ENCODE measurements around the gene NEK6.

NEK6 gene

DNA sequence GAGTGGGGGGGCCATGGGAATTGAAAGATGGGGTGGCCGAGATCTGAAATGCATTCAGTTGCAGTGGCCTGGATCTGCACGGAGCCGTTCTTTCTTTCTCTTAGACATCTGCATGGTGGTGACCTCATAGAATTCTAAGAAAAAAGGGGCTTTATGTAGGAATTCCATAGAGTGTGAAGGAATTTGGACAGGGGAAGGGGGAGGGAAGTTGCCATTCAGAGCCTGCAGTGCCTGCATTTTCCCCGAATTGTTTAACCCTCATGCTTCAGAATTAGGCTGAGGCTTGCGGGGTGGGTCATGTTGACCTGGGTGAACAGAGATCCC, 4.9 kb downstream of the NEK6 start:
- DNase-seq = no peak

DNA sequence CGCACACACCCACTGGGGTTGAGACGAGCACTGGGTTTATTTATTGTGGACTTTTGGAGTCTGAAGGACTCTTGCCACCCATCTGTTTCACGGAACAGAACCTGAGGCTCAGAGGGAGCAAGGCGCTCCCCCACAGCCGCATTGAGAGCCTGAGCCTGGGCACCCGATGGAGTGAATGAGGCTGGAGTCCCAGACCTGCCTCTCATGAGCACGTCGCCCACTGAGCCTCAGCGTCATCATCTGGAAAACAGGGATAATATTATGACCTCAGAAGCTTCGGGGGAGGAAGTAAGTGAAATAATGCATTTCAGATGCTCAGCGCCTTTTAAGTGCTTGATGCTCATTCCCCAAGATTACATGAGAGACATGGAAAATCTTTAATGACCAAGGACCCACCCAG, 5.5 kb downstream of the NEK6 start:
- DNase-seq = no peak

DNA sequence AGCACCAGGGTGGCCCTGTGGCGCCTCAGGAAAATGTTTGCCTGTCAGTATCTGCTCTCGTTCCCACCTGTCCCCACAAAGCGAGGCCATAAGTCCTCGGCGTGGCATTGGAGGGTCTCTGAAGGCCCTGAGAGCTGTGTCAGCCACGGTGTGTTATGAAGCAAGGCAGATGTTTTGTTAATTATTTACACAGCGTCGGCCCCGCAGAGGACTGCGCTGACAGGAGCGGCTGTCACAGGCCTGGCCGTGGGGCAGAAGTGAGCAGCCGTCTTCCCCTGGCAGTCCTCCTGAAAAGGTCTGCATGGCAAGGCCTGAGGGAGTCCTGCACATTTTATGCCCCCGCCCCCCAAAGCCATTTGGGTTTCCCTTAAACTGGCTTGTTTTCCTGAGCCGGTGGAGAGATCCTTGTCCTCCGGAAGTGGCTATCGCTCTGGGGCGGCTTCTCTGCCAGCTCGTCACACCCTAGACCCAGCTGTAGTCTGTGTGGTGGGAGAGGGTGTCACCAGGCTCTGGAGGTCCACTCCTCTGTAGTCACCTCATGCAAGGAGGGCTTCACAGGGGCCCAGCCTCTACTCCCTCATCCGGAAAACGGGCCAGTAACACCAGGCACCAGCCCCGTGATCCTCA, 6.2 kb downstream of the NEK6 start:
- no peak for DNase-seq

DNA sequence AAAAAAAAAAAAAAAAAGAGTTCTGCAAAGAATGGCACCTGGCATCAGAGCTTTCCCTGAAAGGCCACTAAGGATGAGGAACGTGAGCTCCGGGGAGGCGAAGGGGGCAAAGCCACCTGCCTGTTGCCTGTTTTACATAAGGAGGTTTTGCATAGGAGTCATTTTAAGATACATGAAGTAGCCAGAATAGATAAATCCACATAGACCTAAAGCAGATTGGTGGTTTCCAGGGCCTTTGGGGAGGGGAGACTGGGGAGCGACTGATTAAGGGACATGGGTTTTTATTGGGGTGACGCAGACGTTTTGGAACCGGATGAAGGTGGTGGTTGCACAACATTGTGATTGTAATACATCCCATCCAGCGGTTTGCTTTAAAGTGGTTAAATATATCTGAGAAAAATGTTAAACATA, 7.1 kb downstream of the NEK6 start:
- no peak for DNase-seq

DNA sequence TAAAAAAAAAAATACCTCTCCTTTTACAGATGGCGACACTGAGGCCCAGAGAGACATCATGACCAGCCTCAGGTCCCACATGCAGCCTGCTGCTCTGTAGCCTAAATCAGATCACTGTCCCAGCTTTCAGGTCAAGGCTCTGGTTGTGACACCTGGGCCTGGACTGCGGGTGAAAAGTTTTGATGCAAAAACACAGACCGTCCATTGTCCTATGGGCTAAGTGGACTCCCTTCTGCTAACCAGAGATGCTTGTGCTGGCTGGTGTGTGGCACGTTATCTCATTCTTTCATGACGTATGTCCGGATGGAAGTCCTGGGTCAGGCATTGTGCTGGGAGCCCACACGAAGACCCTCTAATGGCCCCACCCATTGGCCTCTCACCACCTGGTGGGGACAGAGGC, 7.8 kb downstream of the NEK6 start:
- no peak for DNase-seq

DNA sequence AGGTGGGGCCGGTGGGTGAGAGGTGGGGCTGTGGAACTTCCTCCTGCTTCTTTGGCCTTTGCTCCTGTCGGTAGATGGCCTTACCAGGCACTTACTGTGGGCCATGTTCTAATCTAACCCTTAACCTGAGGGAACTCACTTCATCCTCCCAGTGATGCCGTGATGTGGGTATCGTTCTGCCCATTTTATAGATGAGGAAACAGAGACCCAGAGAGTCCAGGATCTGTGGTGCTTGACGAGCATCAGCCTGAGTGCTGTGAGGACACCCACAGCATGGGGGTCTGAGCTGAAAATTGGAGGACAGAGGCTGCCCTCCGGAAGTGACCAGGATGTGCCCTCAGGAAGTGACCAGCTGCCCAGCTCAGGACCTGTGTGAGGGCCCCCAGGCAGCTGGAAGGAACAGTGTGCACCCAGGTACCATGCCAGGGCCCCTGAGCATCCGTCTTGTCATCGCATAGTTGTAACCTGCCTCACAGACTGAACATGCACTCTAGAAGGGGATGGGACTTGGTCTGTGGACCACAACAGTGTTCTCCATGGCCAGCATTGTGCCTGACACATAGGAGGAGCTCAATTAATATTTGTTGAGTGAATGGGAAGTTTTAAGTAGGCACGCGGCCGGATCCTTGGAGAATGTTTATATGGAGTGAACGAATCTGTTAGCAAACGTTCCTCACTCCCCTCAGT, 8.5 kb downstream of the NEK6 start:
- DNase-seq = no peak

DNA sequence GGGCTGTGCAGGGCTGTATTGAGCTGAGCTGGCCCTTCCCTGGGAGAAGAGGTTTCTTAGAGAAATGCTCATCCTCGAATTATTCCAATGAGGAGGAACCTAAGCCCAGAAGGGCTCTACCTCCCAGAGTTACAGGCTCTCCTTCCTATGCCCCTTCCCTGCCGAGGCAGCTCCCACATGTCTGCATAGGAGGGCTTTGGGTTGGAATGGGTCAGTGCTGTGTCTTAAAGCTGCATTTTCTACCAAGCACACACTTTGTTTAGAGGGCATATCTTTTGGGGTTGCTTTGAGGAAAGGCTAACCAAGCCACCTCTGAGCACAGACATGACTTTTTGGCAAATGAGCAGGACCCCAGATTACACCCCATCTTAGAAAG, 9.1 kb downstream of the NEK6 start:
- DNase-seq = no peak

DNA sequence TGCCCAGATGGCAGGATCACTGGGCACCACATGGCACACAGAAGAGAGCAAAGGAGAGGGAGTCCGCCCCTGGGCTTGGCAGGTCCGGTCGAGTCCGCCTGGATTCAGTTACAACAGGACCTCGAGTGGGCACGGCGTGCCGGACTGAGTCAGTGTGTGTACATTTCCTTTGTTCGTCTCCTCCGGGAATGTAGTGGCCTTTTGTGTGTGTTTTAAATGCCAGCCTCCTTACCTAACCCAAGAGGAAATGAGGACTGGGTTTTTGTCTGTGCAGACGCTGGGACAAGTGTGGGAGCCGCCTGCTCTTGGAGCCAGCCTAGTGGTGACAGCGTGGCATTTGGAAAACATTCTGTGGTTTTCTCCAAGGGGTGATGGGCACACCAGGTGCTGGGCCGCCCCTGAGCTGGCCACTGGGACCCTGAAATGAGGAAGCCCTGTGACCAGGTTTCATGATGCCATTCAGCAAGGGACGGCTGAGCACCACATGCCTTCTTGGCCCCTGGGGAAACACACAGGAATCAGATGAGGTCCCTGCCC, 9.6 kb downstream of the NEK6 start:
- peak; percentile 36 for DNase-seq

DNA sequence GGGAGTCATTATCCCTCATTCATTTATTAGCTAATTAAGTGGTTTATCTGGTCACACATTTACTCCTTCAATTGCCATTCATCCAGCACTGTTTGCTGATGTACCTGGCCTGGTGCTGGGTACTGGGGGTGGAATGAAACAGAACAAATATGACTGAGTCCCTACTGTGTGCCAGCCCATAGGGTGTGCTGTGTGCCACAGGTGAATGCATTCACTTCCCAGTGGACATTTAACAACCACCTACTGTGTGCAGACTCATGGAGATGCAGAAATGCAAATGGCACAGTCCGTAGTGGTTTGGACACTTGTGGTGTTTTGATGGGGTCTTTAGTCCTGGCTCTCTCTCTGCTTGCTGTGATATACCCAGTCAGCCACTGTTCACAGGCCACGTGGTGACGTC, 10.5 kb downstream of the NEK6 start:
- no peak for DNase-seq

DNA sequence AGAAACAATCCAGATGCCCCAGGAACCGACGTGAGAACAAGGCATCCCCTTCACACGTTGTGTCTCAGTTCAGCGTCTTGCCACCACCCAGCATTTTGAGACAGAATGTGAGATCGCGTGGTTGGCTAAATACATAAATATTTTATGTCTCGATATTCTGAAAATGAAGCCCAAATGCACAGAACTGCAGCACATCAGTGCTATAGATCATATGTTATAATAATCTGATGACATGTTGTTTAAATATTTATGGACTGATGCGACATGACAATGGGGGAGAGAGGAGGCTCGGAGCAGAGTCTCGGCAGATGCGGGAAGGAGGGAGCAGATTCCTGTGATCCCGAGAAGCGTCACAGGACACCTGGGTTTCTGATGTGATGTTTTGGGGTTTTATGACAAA, 10.9 kb downstream of the NEK6 start:
- no peak for DNase-seq

DNA sequence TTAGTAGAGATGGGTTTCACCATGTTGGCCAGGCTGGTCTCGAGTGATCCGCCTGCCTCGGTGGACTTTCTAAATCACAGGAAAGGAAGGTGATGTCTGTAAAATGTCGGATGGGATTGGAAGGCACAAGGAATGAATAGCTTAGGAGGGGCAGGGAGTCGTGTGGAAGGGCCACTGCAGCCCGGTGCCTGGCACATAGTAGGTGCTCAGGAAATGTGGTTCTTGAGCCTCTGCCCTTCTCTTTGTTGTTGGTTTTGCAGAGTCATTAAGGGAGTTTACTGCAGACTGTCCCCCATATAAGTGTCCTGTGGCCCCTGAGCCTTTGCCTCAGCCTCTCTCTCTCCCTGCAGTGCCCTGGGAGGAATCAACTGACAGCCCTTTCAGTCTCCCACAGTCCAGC, 11.8 kb downstream of the NEK6 start:
- DNase-seq = no peak

DNA sequence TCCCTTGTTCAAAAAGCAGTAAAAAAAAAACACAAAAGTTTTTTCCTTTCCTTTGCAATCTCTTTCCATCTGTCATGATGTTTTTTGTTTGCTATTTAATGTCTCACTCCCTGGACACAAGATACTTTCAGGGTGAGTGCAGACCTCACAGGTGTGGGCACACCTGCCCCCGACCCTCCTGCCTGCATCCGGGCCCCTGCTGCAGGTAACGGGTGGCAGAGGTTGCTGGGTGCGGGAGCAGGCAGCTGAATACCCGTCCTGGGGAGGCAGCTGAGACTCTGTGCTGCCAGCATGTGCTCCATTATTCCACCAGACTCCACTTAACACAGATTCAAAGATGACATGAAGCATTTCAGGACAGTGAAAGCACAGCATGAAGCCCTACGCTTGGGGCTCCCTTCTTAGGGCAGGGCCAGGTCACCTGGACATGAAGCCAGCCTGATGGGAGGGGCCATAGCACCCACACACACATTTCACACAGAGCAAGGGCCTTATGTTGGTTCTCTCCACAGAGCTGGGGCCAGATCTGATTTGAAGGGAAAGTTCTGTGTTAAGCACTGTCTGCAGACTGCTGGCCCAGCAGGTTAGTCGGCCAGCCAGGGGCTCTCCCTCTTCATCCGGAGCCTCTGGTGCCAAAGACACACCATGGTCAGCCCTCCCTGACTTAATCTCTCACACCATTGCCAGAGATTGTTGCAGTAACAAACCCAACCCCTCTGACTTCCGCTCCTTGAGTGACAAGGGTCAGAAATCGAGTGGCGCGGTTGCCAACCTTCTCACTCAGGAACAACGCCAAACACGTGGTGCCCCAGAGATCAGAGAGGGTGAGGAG, 13.0 kb downstream of the NEK6 start:
- no peak for DNase-seq

DNA sequence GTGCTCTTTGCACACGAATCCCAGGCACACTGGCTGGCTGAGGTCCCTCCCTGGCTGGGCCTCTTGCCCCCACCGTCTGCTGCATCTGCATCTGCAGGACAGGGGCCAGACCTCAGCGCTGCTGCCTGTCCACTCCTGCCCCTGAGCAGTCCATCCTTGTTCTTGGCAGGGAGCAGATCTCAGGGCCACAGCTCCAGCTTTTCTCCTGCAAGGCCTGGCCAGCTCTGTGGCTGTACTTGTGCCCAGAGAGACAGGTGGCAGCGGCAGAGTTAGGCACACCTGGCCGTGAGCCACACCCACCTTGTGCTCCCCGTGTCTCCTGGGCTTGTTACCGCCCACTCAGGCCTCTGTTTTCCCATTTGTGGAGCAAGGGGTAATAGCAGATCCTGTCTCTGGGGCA, 13.9 kb downstream of the NEK6 start:
- DNase-seq = no peak

DNA sequence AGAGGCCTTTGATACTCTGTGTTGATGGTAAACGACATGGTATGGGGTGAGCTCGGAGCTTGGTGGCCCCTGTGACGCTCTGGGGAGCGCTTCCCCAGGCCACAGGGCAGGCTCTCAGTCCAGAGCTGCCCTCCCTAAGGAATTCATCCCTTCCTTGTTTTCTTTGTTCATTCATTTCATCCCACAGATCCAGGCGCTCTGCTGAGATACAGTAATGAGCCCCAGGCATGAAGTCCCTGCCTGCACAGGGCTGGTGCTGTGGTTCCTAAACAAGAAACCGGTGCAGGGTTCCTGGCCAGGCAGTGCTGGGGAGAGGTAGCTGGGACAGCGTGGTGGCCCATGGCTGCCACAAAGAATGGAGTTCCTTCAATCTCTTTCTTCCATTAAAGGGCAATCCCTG, 14.4 kb downstream of the NEK6 start:
- no peak for DNase-seq

DNA sequence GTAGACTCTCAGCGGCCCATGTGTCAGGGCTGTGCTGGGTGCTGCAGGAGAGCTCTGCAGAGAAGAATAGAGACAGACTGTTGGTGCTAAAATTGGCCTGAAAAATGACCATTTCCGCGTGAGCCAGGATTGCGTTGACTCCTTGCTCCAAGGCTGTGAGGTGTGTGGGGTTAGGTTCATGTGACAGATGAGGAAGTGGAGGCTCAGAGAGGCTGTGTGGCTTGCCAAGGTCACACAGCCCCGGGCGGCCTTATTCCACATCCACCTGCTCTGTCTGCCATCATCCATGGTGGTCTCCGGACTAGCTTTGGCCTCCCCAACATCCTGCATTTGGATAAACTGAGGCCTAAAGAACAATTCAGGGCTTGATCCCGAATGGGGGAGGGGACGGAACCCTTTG, 15.2 kb downstream of the NEK6 start:
- no peak for DNase-seq

DNA sequence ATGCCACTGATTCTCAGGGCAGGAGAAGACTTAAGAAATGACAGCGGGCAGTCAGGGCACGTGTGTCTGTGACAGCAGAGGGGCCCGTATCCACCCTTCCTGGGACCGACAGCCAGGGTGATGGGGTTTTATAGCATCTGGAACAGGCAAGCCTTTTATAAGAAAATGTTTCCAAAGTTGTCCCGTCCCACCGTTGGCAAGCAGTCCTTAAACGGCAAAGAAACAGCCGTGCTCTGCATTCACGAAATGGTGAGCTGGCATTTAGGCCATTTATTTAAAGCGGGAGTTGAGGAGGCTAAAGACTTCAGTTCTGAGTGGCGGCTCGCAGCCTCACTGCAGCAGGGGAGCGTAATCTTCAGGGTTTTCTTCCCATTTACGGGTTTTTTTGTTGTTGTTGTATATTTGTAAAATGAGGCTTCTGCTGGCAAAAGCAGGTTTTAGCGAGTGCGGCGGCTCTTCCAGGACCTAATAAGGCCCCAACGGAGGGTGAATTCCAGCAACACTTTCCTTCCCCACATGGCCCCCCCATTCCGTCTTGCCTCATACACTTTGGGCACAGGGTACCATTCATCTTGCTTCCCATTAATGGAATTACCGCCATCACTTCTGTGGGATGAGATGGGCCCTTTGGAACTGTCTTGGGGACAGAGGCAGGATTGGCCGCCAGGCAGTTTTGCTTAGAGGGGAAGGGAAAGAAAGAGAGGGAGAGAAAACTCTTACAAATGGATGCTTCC, 15.8 kb downstream of the NEK6 start:
- DNase-seq = no peak

DNA sequence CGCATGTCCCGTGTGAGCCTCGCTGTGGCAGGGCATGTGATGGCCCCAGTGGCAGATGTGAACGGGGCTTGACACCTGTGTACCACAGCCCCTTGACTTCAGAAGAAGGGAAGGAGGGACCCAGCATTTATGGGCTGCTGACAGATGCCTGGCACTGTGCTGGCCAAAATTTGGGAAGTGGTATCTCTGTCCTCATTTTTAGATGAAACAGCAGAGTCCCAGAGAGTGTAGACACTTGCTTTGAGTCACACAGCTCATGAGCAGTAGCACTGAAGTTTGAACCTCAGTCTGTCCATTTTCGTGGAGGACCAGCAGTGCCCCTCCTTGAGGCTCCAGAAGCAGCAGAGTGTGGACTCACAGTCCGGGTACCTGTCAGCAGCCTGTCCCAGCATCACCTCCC, 16.5 kb downstream of the NEK6 start:
- no peak for DNase-seq

DNA sequence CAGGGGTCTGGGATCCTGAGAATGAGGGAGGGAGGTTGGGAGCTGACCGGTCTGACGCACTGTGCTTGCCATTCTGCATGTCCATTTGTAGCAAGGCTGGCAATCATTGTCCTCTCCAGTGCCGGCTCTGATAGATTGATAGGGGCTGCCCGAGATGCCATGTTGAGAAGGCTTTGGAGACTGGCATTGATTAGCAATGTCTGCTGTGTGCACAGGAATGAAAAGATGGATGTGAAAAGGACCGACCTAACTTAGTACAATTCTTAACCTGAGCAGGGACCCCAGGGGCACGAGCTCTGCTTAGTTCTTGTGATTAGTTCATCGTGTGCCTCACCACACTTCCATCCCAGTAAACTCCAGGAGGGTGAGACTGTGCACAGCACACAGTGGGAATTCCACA, 17.0 kb downstream of the NEK6 start:
- no peak for DNase-seq

DNA sequence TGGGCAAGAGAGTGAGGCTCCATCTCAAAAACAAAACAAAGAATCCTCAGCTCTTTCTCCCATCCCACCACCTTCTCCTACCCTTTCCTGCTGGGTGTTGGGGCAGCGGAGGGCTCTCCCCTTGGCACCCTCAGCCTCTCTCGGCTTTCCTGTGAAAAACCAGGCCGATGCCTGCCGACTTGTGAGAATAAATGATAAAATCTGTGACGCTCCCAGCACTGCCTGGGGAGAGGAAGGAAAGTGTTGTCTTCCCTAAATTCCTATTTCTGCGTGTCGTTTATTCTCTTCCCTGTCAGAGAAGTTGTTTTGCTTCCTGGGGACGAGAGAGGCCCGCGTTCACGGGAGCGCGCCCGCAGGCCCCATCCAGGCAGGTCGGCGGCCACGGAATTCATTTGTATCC, 19.7 kb downstream of the NEK6 start:
- DNase-seq = no peak

DNA sequence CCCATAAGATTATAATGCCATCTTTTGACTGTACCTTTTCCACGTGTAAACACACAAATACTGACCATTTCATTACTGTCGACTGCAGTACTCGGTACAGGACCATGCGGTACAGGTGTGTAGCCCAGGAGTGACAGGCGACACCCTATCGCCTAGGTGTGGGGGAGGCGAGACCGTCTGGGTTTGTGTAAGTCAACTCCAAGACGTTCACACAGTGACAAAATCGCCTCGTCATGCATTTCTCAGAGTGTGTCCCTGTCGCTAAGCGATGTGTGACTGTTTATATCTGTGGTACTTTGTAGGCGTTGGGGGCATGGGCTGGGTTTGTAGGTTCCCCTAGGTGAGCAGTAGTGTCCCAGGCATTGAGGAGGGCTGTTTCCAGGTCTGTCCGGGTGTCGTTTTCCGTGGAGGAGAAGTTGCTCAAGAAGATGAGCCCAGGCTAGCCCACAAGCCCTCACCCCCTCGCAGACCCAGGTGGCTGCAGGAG, 20.3 kb downstream of the NEK6 start:
- no peak for DNase-seq

DNA sequence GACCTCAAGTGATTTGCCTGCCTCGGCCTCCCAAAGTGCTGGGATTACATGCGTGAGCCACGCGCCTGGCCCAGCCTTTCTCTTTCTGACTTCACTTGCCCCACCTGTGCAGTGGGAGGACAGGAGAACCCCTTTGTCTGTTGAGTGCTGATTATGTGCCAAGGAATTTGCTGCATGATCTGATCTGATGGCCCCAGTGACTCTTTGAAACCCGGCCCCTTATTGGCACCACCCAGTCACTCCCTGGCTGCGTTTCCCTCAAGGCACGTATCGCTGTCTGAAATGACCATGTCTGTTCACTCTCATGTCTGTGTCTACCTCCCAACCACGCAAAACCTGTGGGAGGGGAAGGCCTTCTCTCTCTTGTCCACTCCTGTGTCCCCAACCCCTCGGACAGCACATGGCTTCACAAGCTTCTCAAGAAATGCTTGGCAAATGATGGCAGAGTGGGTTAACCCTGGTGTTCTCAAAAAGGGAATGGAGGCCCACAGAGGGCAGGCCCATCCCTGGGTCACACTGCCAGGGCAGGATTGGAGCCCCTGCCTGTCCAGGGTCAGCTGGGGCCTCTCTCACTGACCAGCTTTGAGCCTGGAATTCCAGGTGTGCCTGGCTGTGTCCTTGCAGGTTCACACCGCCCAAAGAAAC, 21.9 kb downstream of the NEK6 start:
- DNase-seq = no peak

DNA sequence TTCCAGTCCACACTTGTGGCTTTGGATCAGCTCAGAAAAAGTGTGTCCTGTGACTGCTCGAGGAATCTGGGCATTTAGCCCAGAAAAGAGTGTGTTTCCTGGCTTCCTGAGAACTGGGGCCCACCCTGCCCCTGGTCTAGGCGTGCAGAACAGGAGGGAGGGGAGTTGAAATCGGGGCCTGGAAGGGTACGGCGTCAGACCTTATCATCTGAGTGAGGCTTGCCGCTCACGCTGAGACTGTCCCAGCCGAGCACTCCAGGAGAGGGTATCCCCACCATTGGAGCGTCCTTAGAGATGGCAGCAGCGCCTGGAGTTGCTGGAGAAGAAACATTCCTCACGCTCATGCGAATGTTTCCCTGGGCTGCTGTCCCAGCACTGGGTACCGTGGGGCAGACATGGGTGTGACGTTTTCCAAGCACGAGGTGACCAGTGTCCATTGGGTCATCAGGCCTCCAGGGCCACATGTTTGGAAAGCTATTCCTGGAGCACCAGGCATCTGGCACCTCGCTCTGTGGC, 22.5 kb downstream of the NEK6 start:
- DNase-seq = no peak

DNA sequence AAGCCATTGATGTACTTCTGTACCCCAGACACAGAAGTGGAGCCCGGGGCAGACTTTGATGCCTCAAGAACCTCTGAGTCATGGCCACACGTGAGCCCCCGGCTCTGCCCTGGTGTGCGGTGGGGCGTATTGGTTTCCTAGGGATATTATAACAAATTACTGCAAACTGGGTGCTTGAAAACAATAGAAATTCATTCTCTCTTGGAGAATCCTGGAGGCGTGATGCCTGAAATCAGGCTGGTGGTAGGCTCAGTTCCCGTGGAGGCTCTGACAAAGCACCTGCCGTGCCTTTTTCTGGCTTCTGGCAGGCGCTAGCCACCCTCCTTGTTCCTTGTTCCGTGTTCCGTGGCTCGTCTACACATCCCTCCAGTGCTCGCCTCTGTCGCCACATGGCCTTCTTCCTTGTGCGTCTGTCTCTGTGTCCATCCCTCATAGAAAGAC, 24.2 kb downstream of the NEK6 start:
- no peak for DNase-seq
